HCT116 (cell line): ENCODE data around the gene NUBPL. TPM values are rescaled to one million over a fixed set of nuclear protein-coding genes. Genes with fewer than 3 reads are reported as not detected.

Experiments
- ATAC-seq: fragments of 200-7000 bp; cut with Tn5 transposase; 2 replicates; pipeline ENCODE4 v1.9.1; 2020; ENCODE audit warnings: mild to moderate bottlenecking, moderate library complexity
- BruUV-seq: library from RNA; stranded (reverse); fragments of 400-500 nt; replicated peaks from 2 replicates; lab custom pipeline; 2021; lab: Mats Ljungman, UMichigan
- CTCF ChIA-PET: fragments of 300-600 bp; sonication (Branson Sonifier 250); formaldehyde crosslinking; loops from one replicate; lab custom pipeline; 2021; ENCODE audit warnings: antibody characterized with exemption; lab: Charles Lee
- POLR2A ChIA-PET: fragments of 300-600, 350-600 bp; sonication (Branson Sonifier 250); formaldehyde crosslinking; loops from one replicate; lab custom pipeline; 2021; ENCODE audit warnings: antibody characterized with exemption; lab: Charles Lee
- RAD21 ChIA-PET, 2 experiments: fragments of 300-600 bp; sonication (Branson Sonifier 250); formaldehyde crosslinking; loops; one replicate each; lab custom pipeline; 2023; ENCODE audit warnings: low total read pairs in 2 of 2; ENCODE audit not compliant: uncharacterized antibody in 2 of 2, unreplicated experiment in 2 of 2, low non-redundant PET in 1 of 2; lab: Charles Lee
- DNase-seq: peaks from one replicate; pipeline ENCODE4 v3.0.0-alpha.2; 2010; ENCODE audit warnings: low read depth, low spot score
- H2AFZ ChIP-seq: fragments of 200-600 bp; shearing (Covaris generic), sonication (generic); 2 replicates; pipeline ENCODE4 v1.6.1; 2017; ENCODE audit warnings: low read depth, mixed run types, mixed read lengths, antibody characterized with exemption, low read length; ENCODE audit not compliant: poor library complexity, severe bottlenecking
- H3K27ac ChIP-seq: 2 replicates; pipeline ENCODE4 v1.5.1; 2012; ENCODE audit warnings: low read depth, low read length
- H3K27me3 ChIP-seq: fragments of 200-600 bp; sonication (generic); 2 replicates; pipeline ENCODE4 v1.6.1; 2016; ENCODE audit warnings: mixed run types, low read length, mixed read lengths; ENCODE audit not compliant: insufficient read depth
- H3K36me3 ChIP-seq, 2 experiments: fragments of 200-500 bp in 1 of 2; fragments of 200-600 bp in 1 of 2; sonication (Bioruptor generic) in 1 of 2; sonication (generic) in 1 of 2; 2 replicates each; pipeline versions ENCODE4 v1.5.1 to v1.6.1; 2014 to 2016; ENCODE audit warnings: low read length in 2 of 2, inconsistent platforms in 1 of 2, mixed read lengths in 1 of 2, mixed run types in 1 of 2; ENCODE audit not compliant: insufficient read depth in 2 of 2, control insufficient read depth in 1 of 2
- H3K4me1 ChIP-seq, 2 experiments: fragments of 200-600 bp in 1 of 2; sonication (generic) in 1 of 2; 2 replicates each; pipeline versions ENCODE4 v1.5.1 to v1.6.1; 2012 to 2017; ENCODE audit warnings: low read length in 2 of 2, inconsistent platforms in 1 of 2, mild to moderate bottlenecking in 1 of 2, mixed read lengths in 1 of 2, mixed run types in 1 of 2, moderate library complexity in 1 of 2; ENCODE audit not compliant: insufficient read depth in 2 of 2, control insufficient read depth in 1 of 2
- H3K4me2 ChIP-seq: fragments of 200-600 bp; sonication (generic); 2 replicates; pipeline ENCODE4 v1.6.1; 2017; ENCODE audit warnings: mixed run types, low read length, mixed read lengths
- H3K4me3 ChIP-seq, 2 experiments: fragments of 200-600 bp in 1 of 2; sonication (generic) in 1 of 2; replicated peaks in 1 of 2; 2 replicates each; pipeline ENCODE4 v1.5.1; 2011 to 2016; ENCODE audit warnings: low read length in 2 of 2, control low read depth in 1 of 2, low read depth in 1 of 2, mild to moderate bottlenecking in 1 of 2, mixed read lengths in 1 of 2, mixed run types in 1 of 2
- H3K79me2 ChIP-seq: fragments of 200-600 bp; sonication (generic); 2 replicates; pipeline ENCODE4 v1.6.1; 2017; ENCODE audit warnings: mild to moderate bottlenecking, mixed run types, low read length, moderate library complexity, mixed read lengths; ENCODE audit not compliant: insufficient read depth
- H3K9ac ChIP-seq: fragments of 200-600 bp; sonication (generic); 2 replicates; pipeline ENCODE4 v1.6.1; 2016; ENCODE audit warnings: low read length, mixed read lengths
- H3K9me2 ChIP-seq: fragments of 200-600 bp; sonication (generic), shearing (Covaris generic); 2 replicates; pipeline ENCODE4 v1.6.1; 2017; ENCODE audit warnings: mixed run types, mild to moderate bottlenecking, moderate library complexity; ENCODE audit not compliant: insufficient read depth
- H3K9me3 ChIP-seq, 2 experiments: fragments of 200-500 bp in 1 of 2; fragments of 200-600 bp in 1 of 2; sonication (Bioruptor generic) in 1 of 2; sonication (generic) in 1 of 2; 2 replicates each; pipeline ENCODE4 v1.6.1; 2014 to 2017; ENCODE audit warnings: low read length in 2 of 2, mixed read lengths in 2 of 2, inconsistent platforms in 1 of 2, low read depth in 1 of 2, mild to moderate bottlenecking in 1 of 2, mixed run types in 1 of 2, moderate library complexity in 1 of 2; ENCODE audit not compliant: control insufficient read depth in 1 of 2, insufficient read depth in 1 of 2
- H4K20me1 ChIP-seq: fragments of 200-600 bp; sonication (generic), shearing (Covaris generic); 2 replicates; pipeline ENCODE4 v1.6.1; 2017; ENCODE audit warnings: mixed run types, mild to moderate bottlenecking, moderate library complexity; ENCODE audit not compliant: insufficient read depth
- CEBPB ChIP-seq: IDR thresholded peaks from 2 replicates; pipeline ENCODE4 v1.6.1; 2012; ENCODE audit warnings: low read depth
- MAX ChIP-seq: IDR thresholded peaks from 2 replicates; pipeline ENCODE4 v1.6.1; 2012
- SP1 ChIP-seq: IDR thresholded peaks from 2 replicates; pipeline ENCODE4 v1.6.1; 2012; ENCODE audit warnings: low read depth
- SRF ChIP-seq: IDR thresholded peaks from 2 replicates; pipeline ENCODE4 v1.6.1; 2012; ENCODE audit warnings: low read depth
- TCF7L2 ChIP-seq: IDR thresholded peaks from 2 replicates; pipeline ENCODE4 v1.7.0; 2011; ENCODE audit warnings: borderline replicate concordance, inconsistent platforms; ENCODE audit not compliant: insufficient read depth, insufficient read length; ENCODE audit errors: extremely low read depth
- YY1 ChIP-seq: IDR thresholded peaks from 2 replicates; pipeline ENCODE4 v1.6.1; 2011; ENCODE audit warnings: low read length, low read depth, moderate library complexity, mild to moderate bottlenecking; ENCODE audit not compliant: insufficient replicate concordance; ENCODE audit errors: extremely low read depth
- intact Hi-C: fragments of 100-400 bp; cut with micrococcal nuclease; formaldehyde crosslinking; loops from 2 replicates; pipeline ENCODE4 v1.10.0; 2022
- total RNA-seq: library from RNA; stranded (reverse); gene quantifications from one replicate; pipeline ENCODE4 v1.2.1, GENCODE V29; 2021; ENCODE audit not compliant: unreplicated experiment

The NUBPL gene
- total RNA-seq, 1 experiment from 2014 or later: 11.3 TPM

DNA sequence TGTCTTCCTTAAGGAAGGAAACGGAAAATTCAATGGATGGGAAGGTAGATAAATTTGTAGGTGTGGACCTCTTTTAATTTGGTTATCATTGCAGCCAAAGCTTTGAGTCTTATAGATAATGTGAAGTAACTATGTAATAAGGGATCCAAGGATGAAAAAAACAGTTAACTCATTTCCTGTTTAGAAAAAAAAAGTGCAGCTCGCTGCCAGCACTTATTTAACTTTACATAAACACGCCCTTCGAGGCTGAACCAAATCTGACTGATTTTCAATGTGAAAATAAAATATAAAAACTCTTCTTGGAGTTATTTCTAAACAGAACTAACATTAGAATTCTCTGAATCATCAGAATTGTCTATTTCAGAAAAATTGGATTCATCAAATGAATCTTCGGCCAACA lies 7.0 kb downstream of the NUBPL start:
- Histone ChIP-seq H3K36me3 (no peaks in the 10 kb centered on the region), H3K4me3 (no peak overlapping the region), H3K4me1 (no peaks in the 10 kb centered on the region), H3K9ac (no peak overlapping the region), H3K27ac (no peak overlapping the region), H3K79me2 (no peaks in the 10 kb centered on the region; the same call in 1 of the 2 replicates), H2AFZ (no peak overlapping the region), H3K9me3 (no peaks in the 10 kb centered on the region), H4K20me1 (no peaks in the 10 kb centered on the region), H3K9me2 (no peaks in the 10 kb centered on the region), H3K27me3 (no peaks in the 10 kb centered on the region), H3K4me2 (no peak overlapping the region)
- ATAC-seq (no peak), DNase-seq (no peak)
- CTCF ChIA-PET: no interaction called here
- no TSS peak for BruUV-seq
- intact Hi-C loops: no loop called here
- POLR2A ChIA-PET: no interaction called here
- TF ChIP-seq MAX (no peak), SP1 (no peak), YY1 (no peak), TCF7L2 (no peak)
- RAD21 ChIA-PET: no interaction called here

GRCh38 chr14:31568671-31569070 lies 7.5 kb downstream of the NUBPL start:
- ChIA-PET RAD21 (no interaction called here), POLR2A (no interaction called here)
- no peak overlapping the region for H3K27ac ChIP-seq

More at GRCh38 chr14:31568671-31569070, 7.5 kb downstream of the NUBPL start:
- DNase-seq (no peak), ATAC-seq (no peak)
- Histone ChIP-seq H3K9me3 (no peaks in the 10 kb centered on the region), H3K27me3 (no peaks in the 10 kb centered on the region), H3K9ac (no peak overlapping the region), H3K4me1 (no peaks in the 10 kb centered on the region), H4K20me1 (no peaks in the 10 kb centered on the region), H3K36me3 (no peaks in the 10 kb centered on the region), H3K4me2 (no peak overlapping the region), H3K9me2 (no peaks in the 10 kb centered on the region), H3K4me3 (no peak overlapping the region), H2AFZ (no peak overlapping the region), H3K79me2 (no peaks in the 10 kb centered on the region; the same call in 1 of the 2 replicates)
- CTCF ChIA-PET: no interaction called here
- no TSS peak for BruUV-seq
- intact Hi-C loops: no loop called here
- TF ChIP-seq SRF (no peak), CEBPB (0 out of 2 replicates have a peak, but pooled peaks have one; percentile 12)
